Measurements from ENCODE around the gene KCNMB2.
"Not testable (repeated sequence)": the region's sequence is repeated elsewhere in the genome, so short reads cannot be mapped to it uniquely, and the experiment has no call there.

KCNMB2 gene

DNA sequence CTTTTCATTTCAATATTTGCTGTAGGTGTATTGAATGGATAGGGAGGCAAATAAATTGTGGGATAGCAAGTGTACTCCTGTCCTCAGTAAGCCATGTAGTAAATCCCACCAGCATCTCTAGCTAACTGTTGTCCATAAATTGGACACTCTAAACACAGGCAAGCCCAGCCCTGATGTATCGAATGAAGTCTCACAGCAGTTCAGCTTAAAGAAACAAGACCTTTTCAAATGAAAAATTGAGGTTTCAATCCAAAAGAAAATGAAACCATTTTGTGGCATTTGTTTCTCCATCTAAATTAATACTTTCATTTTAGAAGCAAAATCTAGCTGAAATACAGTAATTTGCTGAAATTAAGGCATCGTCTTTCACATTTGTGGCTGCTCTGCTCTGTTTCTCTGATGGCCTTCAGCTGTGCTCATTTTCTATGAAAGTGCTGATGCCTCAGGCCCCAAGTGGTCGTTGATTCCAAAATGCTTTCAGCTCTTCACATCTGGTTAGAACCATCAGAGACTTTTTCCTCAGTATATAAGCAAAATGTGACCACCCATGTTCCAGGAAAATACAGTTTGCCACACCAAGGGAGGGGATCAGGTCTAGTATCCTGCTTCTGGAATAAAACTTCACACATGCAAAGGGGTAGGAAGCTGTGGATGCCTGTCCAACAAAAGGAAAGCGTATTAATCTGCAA is 290.3 kb downstream of the KCNMB2 start:
- DNase-seq: no peak

DNA sequence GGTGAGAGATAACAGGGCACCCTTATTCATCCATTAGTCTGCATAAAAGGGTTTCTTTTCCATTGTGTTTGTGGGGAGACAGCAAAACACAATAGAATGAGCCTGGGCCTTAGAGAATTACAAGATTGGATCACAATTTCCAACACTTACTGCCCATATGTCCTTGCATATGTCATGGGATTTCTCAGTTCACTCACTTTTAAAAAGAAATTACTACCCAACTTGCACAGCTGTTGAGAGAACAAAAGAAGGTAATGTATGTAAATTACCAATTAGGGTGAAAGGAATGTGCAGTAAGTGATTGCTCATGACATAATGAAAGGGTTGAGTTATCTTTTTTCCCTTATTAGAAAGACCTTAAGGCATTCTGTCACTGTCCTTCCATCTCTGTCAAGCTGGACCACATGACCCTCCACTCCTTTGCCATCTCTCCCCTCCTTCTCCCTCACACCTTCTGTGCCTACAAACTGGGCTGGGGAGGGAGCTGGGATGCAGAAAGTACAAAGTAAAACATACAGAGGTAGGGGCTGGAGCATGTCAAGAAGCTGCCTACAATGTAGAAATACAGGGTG is 291.1 kb downstream of the KCNMB2 start:
- no peak for DNase-seq

DNA sequence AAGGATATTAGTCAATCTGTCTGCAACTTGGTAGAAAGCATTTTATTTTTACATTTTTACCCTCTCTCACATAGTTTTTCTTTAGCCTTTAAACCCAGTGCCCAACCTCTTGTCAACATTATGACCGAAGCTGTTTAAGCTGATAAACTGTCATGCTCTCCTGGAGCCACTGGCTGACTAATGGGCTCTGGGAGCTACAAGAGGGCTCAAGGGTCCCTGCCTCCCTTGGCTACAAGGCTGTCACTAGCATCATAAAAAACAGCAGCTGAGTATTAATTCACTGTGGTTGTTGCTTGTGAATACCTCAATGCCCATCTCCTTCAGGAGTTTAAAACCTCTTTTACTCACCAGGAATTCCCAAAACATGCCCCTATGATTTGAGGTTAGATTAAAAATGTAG is 297.5 kb downstream of the KCNMB2 start:
- DNase-seq: no peak

DNA sequence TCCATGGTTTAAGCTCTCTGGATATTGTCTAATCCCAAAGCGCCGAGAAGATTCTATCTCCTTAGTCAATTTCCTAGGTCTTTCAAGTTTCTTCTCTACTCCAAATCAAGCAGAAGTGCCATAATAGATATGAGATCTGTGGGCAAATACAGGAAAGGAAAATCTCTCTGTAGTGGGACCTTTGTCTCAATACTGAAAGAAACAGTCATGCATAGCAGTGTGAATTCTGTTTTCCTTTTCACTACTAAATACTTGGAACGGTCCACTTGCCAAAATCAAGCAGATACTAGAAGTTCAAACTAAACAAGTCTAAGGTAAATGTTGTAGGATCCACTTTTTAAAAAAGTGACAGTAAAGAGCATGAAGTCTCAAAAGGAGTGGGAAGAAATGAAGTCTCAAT is 298.8 kb downstream of the KCNMB2 start:
- no peak for DNase-seq

DNA sequence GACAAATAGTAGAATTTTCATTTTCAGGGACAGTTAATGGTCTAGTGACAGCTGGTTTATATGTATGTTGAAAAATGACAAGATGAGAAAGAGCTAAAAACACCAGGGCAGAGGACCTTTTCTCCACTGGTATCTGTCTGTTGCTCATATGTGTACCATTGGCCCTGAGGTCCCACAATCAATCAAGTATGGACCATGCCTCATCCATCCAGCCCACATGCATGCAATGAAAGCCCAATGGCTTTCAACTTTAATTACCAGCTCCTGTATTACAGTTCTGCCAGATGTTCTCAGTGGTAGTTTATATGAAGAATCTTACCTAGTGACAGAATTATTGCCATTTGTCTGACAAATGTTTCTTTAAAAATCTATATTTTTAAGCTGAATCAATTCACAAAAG is 301.3 kb downstream of the KCNMB2 start:
- no peak for DNase-seq

DNA sequence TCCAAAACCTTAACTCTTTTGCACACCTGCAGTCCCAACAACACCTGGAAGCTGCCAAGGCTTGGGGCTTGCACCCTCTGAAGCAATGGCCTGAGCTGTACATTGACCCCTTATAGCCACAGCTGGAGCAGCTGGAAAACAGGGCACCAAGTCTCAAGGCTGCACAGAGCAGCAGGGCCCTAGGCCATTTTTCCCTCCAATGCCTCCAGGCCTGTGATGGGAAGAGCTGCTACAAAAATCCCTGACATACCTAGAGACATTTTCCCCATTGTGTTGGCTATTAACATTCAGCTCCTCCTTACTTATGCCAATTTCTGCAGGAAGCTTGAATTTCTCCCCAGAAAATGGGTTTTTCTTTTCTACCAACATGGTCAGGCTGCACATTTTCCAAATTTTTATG is 304.4 kb downstream of the KCNMB2 start:
- no peak for DNase-seq

GRCh38 chr3:178841011-178841410 is 304.8 kb downstream of the KCNMB2 start:
- no peak for DNase-seq

DNA sequence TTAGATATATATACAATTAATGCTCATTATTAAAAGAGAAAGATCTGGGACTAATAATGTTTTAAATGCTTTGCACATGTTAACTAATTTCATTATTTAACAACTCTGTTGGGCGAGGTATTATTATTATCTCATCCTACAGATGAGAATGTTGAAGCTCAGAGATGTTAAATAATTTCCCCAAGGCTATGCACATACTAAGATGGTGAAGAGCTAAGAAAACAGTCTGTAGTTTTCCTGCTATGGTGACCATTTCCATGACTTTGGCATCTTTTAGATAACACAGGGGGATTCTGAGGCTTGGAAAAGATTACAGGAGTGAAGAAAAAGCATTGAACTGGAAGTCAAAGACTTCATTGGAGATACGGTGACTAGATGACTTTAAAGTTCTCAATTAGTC is 308.7 kb downstream of the KCNMB2 start:
- DNase-seq: no peak

- no peak for DNase-seq
These were observed 309.3 kb downstream of the KCNMB2 start for GRCh38 chr3:178845420-178846118.

- no peak for DNase-seq
These were observed 311.0 kb downstream of the KCNMB2 start for GRCh38 chr3:178847190-178847589.

DNA sequence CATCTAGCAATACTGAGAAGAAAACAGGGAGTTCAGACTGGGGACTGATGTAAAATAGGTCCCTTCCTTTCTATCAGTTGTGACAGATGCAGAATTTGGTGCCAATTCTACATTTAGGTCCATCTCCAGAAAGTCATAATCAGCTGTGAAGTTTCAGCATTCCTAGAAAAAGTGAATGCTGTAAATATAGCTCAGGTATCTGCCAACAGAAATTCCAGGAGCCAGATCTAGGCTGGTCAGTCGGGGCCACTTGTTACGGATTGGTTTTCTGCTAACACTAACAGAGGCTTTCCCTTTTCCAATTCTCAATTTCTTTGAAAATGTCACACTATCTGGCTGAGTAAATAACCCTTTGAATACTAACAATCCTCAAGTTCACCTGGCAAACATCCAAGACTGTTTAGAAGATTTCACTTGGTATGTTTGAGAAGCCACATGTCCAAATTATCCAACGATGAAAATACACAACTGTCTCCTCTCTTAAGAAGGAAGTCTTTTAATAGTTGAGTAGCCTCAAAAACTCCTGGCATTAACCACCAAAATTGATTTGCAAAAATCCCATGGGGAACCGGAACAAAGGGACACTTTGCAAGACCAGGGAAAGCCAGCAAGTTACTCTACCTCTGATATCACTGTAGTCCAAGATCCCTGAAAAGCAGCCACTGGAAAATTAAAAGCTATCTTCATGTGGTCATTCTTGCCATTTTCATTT is 313.1 kb downstream of the KCNMB2 start:
- no peak for DNase-seq

DNA sequence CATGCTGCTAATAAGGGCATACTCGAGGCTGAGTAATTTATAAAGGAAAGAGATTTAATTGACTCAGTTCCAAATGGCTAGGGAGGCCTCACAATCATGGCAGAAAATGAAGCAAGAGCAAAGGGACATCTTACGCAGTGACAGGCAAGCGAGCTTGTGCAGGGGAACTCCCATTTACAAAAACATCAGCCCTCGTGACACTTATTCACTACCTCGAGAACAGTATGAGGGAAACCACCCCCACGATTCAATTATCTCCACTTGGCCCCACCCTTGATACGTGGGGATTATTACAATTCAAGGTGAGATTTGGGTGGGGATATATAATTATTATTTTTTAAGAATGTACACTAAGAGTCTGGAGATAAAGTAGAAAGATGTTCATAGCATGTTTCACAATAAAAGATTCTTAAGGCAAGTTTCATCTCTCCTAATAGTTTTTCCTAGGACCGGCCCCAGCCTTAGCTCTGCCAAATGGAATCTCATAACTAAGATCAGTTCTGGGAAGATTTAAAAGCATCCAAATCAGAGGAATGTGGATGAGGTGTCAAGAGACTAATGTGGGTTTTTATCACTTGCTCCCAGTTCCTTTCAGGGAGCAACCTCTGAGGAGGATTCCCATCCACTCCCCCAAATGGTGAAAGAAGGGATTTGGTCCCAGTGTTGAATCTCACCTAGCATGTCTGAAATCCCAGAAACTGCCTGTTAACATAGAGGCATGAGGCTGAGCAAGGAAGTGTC is 314.4 kb downstream of the KCNMB2 start:
- DNase-seq: no peak

DNA sequence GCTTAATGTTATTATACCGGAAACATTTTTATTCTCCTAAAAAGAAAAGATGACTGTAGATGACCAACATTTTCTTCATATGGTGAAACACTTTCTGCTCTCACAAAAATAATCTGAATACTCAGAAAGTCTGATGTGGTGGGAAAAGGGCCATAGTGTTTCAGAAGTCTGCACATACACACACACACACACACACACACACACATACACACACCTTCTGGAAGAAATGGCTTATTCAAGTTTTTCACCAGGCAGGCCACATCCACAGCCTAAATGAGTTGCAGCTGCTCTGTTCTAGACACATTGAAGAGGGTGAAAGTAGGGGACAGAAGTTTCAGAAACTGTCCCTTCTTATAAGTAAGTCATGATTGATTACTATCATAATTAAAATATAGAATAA is 315.3 kb downstream of the KCNMB2 start:
- no peak for DNase-seq

GRCh38 chr3:178856804-178857203 is 320.6 kb downstream of the KCNMB2 start:
- no peak for DNase-seq

GRCh38 chr3:178859386-178859785 is 323.1 kb downstream of the KCNMB2 start:
- no peak for DNase-seq

GRCh38 chr3:178859900-178860436 is 323.7 kb downstream of the KCNMB2 start:
- DNase-seq: not testable (repeated sequence)

GRCh38 chr3:178868681-178869080 is 332.4 kb downstream of the KCNMB2 start:
- DNase-seq: no peak

- DNase-seq: no peak
These were observed 333.8 kb downstream of the KCNMB2 start for GRCh38 chr3:178870085-178870484.

- DNase-seq: no peak
These were observed 338.9 kb downstream of the KCNMB2 start for GRCh38 chr3:178875157-178875556.

DNA sequence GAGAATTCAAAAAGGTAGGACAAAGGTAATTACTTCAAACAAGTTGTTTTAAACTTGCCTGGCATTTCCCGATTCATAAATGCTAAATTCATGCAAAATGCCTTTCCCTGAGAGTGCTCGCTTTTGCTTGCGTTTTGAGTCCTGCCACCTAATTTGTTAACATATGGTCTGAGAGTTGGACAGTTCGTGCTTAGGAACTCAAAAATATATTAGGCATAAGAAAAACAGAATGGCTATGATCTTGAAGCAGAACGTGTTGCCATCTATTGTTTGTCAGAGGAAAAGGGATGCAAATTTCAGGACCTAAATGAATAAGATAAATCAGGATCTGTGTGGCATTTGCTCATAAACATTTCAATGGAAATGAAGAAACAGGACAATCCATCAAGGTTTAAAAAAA is 339.6 kb downstream of the KCNMB2 start:
- no peak for DNase-seq

- no peak for DNase-seq
These were observed 344.0 kb downstream of the KCNMB2 start for GRCh38 chr3:178880274-178880673.

Measured in CD4-positive, alpha-beta T cell treated with Interferon gamma for 1 hour (primary cell).